Coronary artery (tissue), 2 donors: Measurements from ENCODE around the gene NUDT4.
"Not testable (repeated sequence)": the region's sequence is repeated elsewhere in the genome, so short reads cannot be mapped to it uniquely, and the experiment has no call there.

Experiments
- DNase-seq: peaks from one replicate; pipeline ENCODE4 v3.0.0-alpha.2; 2017; ENCODE audit warnings: low spot score
- H3K27ac ChIP-seq, 2 donors: fragments of 200-600 bp; sonication (generic); one replicate each; pipeline ENCODE4 v1.5.1; 2016 to 2019
- H3K4me3 ChIP-seq: fragments of 200-600 bp; sonication (generic); 2 replicates; pipeline ENCODE4 v1.5.1; 2016; ENCODE audit warnings: mild to moderate bottlenecking, moderate library complexity
- CTCF ChIP-seq: fragments of 200-600 bp; sonication (generic); IDR thresholded peaks from one replicate; pipeline ENCODE4 v1.5.1; 2019; ENCODE audit warnings: antibody characterized with exemption

NUDT4 gene

GRCh38 chr12:93375906-93376305 is 1.8 kb upstream of the NUDT4 start:
- H3K27ac ChIP-seq = peak overlapping the region; percentile 86 to 97
- TF ChIP-seq CTCF = no peak
- peak overlapping the region; percentile 79 for H3K4me3 ChIP-seq

GRCh38 chr12:93376436-93377251 is 1.1 kb upstream of the NUDT4 start:
- Histone ChIP-seq H3K27ac (peak overlapping the region; percentile 86 to 97), H3K4me3 (peak overlapping the region; percentile 79)
- no peak for TF ChIP-seq CTCF
- DNase-seq = peak; percentile 80

More at GRCh38 chr12:93375906-93376305, 1.8 kb upstream of the NUDT4 start:
- DNase-seq = no peak

- H3K27ac ChIP-seq = peak overlapping the region; percentile 86 to 97
- peak overlapping the region; percentile 79 for H3K4me3 ChIP-seq
- not testable (repeated sequence) for DNase-seq
Observed at GRCh38 chr12:93378196-93378997, 672 bp downstream of the NUDT4 start.

- DNase-seq = no peak
- H3K4me3 ChIP-seq = peak overlapping the region; percentile 79
- peak overlapping the region; percentile 86 to 97 for H3K27ac ChIP-seq
- TF ChIP-seq CTCF = no peak
Observed at GRCh38 chr12:93378998-93379325, 1.2 kb downstream of the NUDT4 start.

- H3K27ac ChIP-seq = peak overlapping the region; percentile 86 to 97
- H3K4me3 ChIP-seq = peak overlapping the region; percentile 79
- no peak for DNase-seq
- TF ChIP-seq CTCF = no peak
Observed at GRCh38 chr12:93379326-93379980, 1.7 kb downstream of the NUDT4 start.

- peak overlapping the region; percentile 86 to 97 for H3K27ac ChIP-seq
- DNase-seq = no peak
- peak overlapping the region; percentile 79 for H3K4me3 ChIP-seq
- TF ChIP-seq CTCF = no peak
Observed at GRCh38 chr12:93379981-93380361, 2.2 kb downstream of the NUDT4 start.

GRCh38 chr12:93380480-93381121 is 2.9 kb downstream of the NUDT4 start:
- TF ChIP-seq CTCF = no peak
- DNase-seq = no peak
- Histone ChIP-seq H3K27ac (peak overlapping the region; percentile 86 to 97), H3K4me3 (peak overlapping the region; percentile 79)
